Ovary (tissue), 9 donors: ENCODE data around the gene GHSR. TPM values are rescaled to one million over a fixed set of nuclear protein-coding genes. Genes with fewer than 3 reads are reported as not detected.

Source experiments
- DNase-seq, 5 donors: peaks; one replicate each; pipeline ENCODE4 v3.0.0-alpha.2; 2019 to 2020
- H3K27ac ChIP-seq, 2 donors: fragments of 200-600 bp; one replicate each; pipeline versions ENCODE4 v1.5.1 to v1.8.0; 2019 to 2022
- H3K27me3 ChIP-seq: fragments of 200-600 bp; one replicate; pipeline ENCODE4 v1.8.0; 2022
- H3K36me3 ChIP-seq: fragments of 200-600 bp; sonication (generic); one replicate; pipeline ENCODE4 v1.5.1; 2019
- H3K4me1 ChIP-seq: one replicate; pipeline ENCODE4 v1.8.1; 2013; ENCODE audit warnings: mild to moderate bottlenecking, moderate library complexity; ENCODE audit not compliant: insufficient read depth
- H3K4me3 ChIP-seq: fragments of 200-600 bp; sonication (generic); one replicate; pipeline ENCODE4 v1.5.1; 2017
- H3K9me3 ChIP-seq, 2 donors: fragments of 200-600 bp in 1 of 2; sonication (generic) in 1 of 2; one replicate each; pipeline versions ENCODE4 v1.5.1 to v1.8.1; 2013 to 2019; ENCODE audit warnings: mild to moderate bottlenecking in 1 of 2, moderate library complexity in 1 of 2
- EP300 ChIP-seq: sonication (generic); formaldehyde crosslinking; IDR thresholded peaks from one replicate; pipeline ENCODE4 v1.6.1; 2017; ENCODE audit warnings: antibody characterized with exemption
- POLR2A ChIP-seq: fragments of 450-650 bp; IDR thresholded peaks from one replicate; pipeline ENCODE4 v1.6.1; 2017; ENCODE audit warnings: antibody characterized with exemption, mild to moderate bottlenecking, moderate library complexity
- WGBS, 3 donors: extraction: QIAGEN DNeasy Blood & Tissue Kit in 1 of 3; methylation state at CpG; one replicate each; pipeline versions ENCODE4 v1.1.5 to v1.1.7; 2013 to 2017; 5-methylcytosine and 5-hydroxymethylcytosine counted together
- intact Hi-C, 4 donors: fragments of 100-400 bp; cut with DNase I; formaldehyde crosslinking; loops; one replicate each; pipeline versions ENCODE4 v1.11.0 to v1.15.1; 2022 to 2023
- polyA plus RNA-seq, 2 donors: library from polyadenylated mRNA; stranded (reverse); fragments of 200-250 nt in 1 of 2; fragments of 350-450 nt in 1 of 2; fragmentation: Illumina TruSeq in 1 of 2; extraction: RNeasy Lipid Tissue Mini Kit (QIAGEN cat#74804) in 1 of 2; gene quantifications; one replicate each; pipeline ENCODE4 v1.2.3, GENCODE V29; 2013 to 2014
- total RNA-seq, 7 donors: library from RNA; depleted of rRNA in 2 of 7; stranded (reverse); fragments of >200 nt in 2 of 7; fragmentation: NEBNext Ultra II Directional in 3 of 7; extraction: Animal tissue kit (Norgen Biotek cat#: 25700) in 3 of 7; gene quantifications; one replicate each; pipeline versions ENCODE4 v1.1.0 to v1.2.4, GENCODE V29; 2016 to 2023
- TF ChIP-seq, protein P1 (sequence below), 3 donors: fragments of 450-650 bp in 2 of 3; fragments of 200-600 bp in 1 of 3; IDR thresholded peaks; one replicate each; pipeline versions ENCODE4 v1.5.1 to v1.8.0; 2016 to 2022; ENCODE audit warnings: antibody characterized with exemption in 3 of 3, mild to moderate bottlenecking in 1 of 3
- donor health status: DM: no; HTN: no; CAD: no; lungs with moderate emphysema.
- donor health status: DM: no; HTN: no; CAD: no.
- donor health status: Bipolar disorder and iron deficiency.
- donor health status: DM: yes; HTN: yes; CAD: no.
- donor health status: DM: no; HTN: no; CAD: no.
- donor health status: DM: yes; HTN: yes; CAD: no.

The GHSR gene
- total and polyA plus RNA-seq, 9 donors = not detected

GRCh38 chr3:172475703-172476102 lies 27.4 kb upstream of the GHSR start:
- 87 to 97% (median 93%) methylated on average over 5 of the region's 5 CpGs for WGBS, 3 donors
- TF ChIP-seq EP300 (no peak), POLR2A (no peak)
- TF ChIP-seq, protein P1, sequence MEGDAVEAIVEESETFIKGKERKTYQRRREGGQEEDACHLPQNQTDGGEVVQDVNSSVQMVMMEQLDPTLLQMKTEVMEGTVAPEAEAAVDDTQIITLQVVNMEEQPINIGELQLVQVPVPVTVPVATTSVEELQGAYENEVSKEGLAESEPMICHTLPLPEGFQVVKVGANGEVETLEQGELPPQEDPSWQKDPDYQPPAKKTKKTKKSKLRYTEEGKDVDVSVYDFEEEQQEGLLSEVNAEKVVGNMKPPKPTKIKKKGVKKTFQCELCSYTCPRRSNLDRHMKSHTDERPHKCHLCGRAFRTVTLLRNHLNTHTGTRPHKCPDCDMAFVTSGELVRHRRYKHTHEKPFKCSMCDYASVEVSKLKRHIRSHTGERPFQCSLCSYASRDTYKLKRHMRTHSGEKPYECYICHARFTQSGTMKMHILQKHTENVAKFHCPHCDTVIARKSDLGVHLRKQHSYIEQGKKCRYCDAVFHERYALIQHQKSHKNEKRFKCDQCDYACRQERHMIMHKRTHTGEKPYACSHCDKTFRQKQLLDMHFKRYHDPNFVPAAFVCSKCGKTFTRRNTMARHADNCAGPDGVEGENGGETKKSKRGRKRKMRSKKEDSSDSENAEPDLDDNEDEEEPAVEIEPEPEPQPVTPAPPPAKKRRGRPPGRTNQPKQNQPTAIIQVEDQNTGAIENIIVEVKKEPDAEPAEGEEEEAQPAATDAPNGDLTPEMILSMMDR (IDR thresholded peaks at IDR 0.05) = no peak
- intact Hi-C loops = no loop called here
- no peaks in the 10 kb centered on the region for H3K4me1 ChIP-seq
- H3K9me3 ChIP-seq = no peaks in the 10 kb centered on the region
- no peak overlapping the region for H3K27ac ChIP-seq
- H3K4me3 ChIP-seq = no peak overlapping the region
- no peak for DNase-seq
- H3K36me3 ChIP-seq = no peaks in the 10 kb centered on the region
- H3K27me3 ChIP-seq = no peaks in the 10 kb centered on the region

DNA sequence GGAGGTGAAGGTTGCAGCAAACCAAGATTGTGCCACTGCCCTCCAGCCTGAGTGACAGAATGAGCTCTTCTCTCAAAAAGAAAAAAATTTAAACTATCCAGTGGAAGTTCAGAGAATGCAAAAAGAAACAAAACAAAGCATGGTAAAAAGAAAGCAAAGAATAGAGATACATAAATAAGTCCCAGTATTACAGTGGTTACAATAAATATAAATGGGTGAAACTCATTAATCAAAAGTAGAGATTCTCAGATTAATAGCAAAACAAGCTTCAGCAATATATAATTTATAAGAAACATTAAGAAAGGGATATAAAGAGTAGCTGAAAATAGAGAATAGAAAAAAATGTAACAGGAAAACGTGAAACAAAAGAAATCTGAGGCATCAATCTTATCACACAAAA lies 23.6 kb upstream of the GHSR start:
- Histone ChIP-seq H3K4me1 (no peaks in the 10 kb centered on the region), H3K36me3 (no peaks in the 10 kb centered on the region), H3K4me3 (no peak overlapping the region), H3K9me3 (no peaks in the 10 kb centered on the region), H3K27ac (no peak overlapping the region), H3K27me3 (no peaks in the 10 kb centered on the region)
- no peak for DNase-seq
- TF ChIP-seq POLR2A (no peak), EP300 (no peak)
- TF ChIP-seq, protein P1 (IDR thresholded peaks at IDR 0.05) = no peak
- WGBS, 3 donors = 58 to 83% (median 62%) methylated on average over 1 of the region's 1 CpG
- intact Hi-C loops = no loop called here

DNA sequence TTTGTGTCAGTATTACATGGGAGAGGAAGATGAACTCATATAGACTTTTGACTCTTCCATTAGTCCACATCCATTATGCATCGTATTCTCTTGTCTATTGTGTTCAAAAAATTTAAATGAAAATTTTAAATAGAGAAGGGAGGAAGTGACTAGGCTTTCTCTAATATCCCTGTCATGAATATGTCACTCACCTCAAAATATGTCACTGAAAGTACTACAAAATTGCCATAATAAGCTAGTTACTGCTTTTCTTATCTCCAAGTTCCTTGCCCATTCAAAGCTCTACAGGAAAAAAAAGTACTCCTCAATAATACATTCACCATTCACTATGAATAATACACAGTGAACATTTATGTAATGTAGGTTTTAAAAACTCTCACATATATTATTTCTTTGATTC lies 22.3 kb upstream of the GHSR start:
- TF ChIP-seq, protein P1 (IDR thresholded peaks at IDR 0.05) = no peak
- TF ChIP-seq EP300 = no peak
- no peak for TF ChIP-seq POLR2A
- intact Hi-C loops = no loop called here
- H3K27ac ChIP-seq = no peak overlapping the region
- H3K36me3 ChIP-seq = no peaks in the 10 kb centered on the region
- no peaks in the 10 kb centered on the region for H3K4me1 ChIP-seq
- H3K9me3 ChIP-seq = no peaks in the 10 kb centered on the region
- WGBS, 3 donors = 88 to 91% (median 90%) methylated on average over 1 of the region's 1 CpG
- H3K4me3 ChIP-seq = no peak overlapping the region
- DNase-seq = no peak
- H3K27me3 ChIP-seq = no peaks in the 10 kb centered on the region

DNA sequence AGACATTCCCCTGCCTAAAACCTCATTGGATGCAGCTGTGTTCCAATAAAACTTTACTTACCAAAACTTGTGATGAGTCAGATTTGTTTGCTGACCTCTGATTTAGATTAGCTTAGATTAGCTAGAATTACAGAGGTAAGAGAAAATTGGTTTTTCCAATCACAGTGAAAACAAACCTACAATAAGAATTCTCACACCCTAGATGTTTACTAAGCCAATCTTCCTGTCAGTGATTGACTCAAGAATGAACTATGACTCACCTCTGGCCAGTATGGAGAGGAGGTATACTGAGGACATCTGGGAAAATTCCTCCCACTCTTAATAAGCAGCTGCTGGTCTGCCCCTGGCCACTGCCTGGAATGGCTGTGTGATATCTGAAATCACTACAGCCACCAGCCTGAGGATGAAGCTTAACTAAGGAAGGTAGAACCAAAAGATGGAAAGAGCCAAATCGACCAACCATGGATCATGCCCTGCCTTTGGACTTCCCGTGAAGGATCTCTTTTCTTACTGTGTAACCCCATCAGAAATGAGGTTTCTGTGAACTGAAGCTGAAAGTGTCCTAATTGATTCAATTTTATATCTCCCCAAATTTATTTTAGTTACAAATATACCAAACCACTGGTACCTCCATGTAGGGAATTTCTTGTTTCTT lies 19.0 kb upstream of the GHSR start:
- no peak overlapping the region for H3K4me3 ChIP-seq
- H3K36me3 ChIP-seq = no peaks in the 10 kb centered on the region
- no peak overlapping the region for H3K27ac ChIP-seq
- TF ChIP-seq, protein P1 (IDR thresholded peaks at IDR 0.05) = no peak
- TF ChIP-seq POLR2A (no peak), EP300 (no peak)
- WGBS, 3 donors = 81 to 94% (median 94%) methylated on average over 2 of the region's 2 CpGs
- intact Hi-C loops = no loop called here
- DNase-seq = no peak
- H3K9me3 ChIP-seq = no peaks in the 10 kb centered on the region
- no peaks in the 10 kb centered on the region for H3K4me1 ChIP-seq
- H3K27me3 ChIP-seq = no peaks in the 10 kb centered on the region
